Glomerular endothelial cell (primary cell): ENCODE results near the gene ZNF862. TPM values are rescaled to one million over a fixed set of nuclear protein-coding genes. Genes with fewer than 3 reads are reported as not detected.

Experiments used
- DNase-seq: peaks from one replicate; pipeline ENCODE4 v3.0.0-alpha.2; 2011; ENCODE audit warnings: low read depth, low spot score; ENCODE audit errors: extremely low read depth
- total RNA-seq: library from RNA; depleted of rRNA; stranded (reverse); fragments of >200 nt; gene quantifications from 2 replicates; pipeline ENCODE4 v1.2.3, GENCODE V29; 2015

ZNF862 gene
- total RNA-seq, 1 donor from 2014 or later, result 18.1 TPM

DNA sequence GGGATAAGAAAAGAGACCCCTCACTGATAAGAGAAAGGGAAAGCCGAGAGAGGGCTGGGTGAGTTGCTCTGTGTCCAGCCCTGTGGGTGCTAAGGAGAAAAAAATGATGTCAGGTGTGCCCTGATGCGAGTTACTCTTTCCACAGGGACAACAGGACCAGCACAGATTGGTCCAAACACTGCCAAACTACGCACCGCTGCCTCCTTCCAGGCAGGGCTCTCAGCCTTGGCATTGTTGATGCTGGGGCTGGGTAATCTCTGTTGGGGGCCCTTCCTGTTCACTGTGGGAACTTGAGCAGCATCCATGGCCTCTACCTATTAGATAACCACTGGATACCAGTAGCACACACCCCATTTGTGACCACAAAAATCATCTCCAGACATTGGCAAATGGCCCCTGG is 25.3 kb downstream of the ZNF862 start:
- no peak for DNase-seq

DNA sequence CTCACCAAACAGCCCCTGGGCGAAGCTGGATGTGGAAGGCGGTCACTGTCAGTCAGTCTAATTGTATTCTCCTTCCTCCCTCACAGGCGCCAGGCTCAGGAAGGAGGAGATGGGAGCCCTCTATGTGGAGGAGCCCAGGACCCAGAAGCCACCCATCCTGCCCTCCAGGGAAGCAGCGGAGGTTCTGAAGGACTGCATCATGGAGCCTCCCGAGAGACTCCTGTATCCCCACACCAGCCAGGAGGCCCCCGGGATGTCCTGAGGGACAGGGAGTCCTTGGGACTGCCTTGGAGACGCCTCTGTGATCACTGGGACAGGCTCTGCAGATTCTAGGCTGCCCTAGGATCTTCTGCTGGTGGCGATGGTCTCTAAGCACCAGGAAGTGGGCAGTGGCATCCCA is 25.8 kb downstream of the ZNF862 start:
- DNase-seq, result no peak

DNA sequence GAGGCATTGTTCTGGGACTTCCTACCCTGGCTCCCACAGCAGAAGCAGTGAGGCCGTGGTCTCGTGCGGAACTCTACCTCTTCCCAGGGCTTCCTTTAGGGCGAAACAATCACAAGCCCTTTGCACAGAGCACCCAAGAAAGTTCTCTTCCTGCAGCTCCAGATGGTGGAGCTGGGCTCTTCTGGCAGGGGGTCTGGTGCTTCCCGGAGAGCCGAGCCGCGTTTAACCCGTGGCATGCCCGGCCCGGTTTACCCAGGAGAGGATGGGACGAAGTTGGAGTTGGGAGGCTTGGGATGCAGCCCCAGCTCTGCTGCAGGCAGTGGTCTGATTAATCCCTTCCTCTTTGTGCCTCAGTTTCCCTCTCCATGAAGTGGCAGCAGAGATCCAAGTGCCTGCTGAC is 26.6 kb downstream of the ZNF862 start:
- no peak for DNase-seq

DNA sequence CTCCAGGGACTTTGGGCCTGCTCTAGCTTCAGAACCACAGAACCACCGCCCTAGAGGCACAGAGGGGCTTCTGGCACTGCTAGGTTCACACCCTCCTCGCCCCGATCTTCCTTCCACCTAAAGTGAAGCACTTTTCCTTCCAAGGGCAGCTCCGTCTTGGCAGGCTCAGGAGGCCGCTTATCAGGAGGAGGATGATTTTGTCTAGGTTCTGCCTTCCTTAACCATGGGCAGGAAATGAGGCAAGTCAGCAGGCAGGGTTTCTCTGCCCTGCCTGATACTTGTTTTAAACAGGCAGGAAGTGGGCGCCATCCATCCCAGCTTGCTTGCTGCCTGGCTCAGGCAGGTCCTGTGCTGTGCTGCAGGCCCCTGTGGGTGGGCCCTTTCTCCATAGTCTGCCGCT is 27.3 kb downstream of the ZNF862 start:
- DNase-seq, result no peak

DNA sequence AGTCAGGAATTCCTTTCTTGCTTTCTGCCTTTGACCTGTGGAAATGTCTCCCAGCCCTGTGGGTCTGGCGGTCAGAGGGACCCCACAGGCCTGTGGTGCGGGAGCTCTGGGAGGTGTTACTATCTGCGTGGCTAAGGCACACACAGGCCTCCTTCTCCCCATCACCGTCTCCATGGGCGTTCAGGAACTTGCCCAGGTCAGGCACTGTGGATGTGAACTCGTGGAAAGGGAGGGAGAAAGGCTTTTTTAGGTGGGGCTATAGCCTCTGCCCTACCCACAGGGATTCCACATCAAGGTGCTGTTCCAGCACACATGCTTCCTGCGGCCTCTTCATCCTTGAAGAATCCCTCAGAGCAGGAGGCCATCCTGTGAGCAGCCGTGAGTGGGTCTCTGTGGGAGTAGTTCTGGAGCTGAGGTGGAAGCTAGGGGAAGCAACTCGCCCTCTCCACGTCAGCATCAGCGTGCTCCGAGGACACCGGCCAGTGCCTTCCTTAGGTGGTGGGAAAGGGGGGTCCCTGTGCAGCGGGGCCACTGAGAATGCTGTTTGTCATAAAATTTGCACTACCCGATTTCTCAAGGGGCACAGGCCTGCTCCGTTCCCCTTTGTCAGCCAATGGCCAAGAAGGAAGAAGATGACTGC is 28.1 kb downstream of the ZNF862 start:
- DNase-seq, result no peak

DNA sequence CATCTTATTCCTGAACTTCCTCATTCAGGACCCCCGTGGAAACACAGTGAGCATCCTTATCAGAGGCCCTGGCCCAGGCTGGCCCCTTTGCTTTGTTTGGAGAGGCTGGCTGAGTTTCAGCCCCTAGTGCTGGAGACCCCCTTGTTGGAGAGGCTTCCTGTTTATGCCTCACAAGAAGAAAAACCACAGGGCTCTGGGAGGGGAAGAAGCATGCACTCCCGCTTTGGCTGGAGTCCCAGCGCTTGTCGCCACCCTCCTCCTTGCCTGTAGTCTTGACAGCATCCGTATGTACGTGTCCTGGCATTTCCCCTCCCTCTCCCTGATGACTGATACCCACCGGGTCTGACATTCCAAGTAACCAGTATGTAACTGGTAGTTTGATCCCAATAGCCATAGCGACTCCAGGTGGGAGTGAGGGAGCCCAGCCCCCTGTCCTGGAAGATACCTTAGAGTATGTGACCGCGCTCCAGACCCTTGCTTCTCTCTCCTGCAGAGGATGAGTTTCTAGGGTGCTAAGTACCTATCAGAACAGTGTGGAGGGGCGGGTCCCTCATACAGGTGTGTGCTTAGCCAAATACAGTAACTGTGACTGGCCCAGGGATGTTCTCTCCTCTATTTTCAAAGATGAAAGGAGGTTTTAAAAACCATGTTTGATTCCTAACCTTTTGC is 28.7 kb downstream of the ZNF862 start:
- no peak for DNase-seq

DNA sequence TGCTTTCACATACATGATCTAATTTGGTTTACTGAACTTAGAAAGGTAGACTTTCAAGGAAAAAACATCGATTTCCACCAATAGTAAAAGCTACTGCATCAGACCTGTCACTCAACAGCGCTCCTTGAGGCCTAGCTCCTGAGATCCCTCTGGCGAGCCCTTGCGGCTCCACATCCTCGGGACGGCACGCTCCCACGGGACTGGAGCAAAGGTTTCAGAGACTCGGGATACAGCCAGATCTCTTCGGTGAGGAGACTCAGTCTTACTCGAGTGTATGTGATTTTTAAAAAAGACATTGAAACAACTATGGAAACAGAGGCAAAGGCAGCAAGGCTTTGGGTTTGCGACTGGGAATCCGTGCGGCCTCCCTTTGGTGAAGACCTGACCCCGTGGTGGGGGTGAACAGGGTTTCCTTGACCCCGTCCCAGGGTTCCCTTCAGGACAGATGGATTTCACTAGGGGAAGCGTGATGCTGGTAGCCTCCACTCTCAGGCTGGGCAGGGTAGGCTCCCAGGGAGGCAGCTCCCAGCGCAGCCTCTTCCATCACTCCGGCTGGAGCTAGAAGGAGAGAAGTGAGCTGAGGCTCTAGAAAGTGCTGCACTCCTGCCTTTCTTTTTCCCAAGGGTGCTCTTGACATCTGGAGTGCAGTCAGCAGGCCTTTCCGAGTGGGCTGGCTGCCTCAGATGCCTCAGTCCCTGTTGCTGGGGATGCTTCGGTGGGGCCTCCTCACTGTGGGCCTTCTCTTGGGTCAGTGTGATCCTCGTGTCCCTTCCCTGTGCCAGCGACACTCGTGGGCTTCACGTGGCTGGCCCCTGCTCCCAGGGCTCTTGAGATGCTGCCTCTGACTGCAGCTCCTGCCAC is 29.8 kb downstream of the ZNF862 start:
- no peak for DNase-seq

DNA sequence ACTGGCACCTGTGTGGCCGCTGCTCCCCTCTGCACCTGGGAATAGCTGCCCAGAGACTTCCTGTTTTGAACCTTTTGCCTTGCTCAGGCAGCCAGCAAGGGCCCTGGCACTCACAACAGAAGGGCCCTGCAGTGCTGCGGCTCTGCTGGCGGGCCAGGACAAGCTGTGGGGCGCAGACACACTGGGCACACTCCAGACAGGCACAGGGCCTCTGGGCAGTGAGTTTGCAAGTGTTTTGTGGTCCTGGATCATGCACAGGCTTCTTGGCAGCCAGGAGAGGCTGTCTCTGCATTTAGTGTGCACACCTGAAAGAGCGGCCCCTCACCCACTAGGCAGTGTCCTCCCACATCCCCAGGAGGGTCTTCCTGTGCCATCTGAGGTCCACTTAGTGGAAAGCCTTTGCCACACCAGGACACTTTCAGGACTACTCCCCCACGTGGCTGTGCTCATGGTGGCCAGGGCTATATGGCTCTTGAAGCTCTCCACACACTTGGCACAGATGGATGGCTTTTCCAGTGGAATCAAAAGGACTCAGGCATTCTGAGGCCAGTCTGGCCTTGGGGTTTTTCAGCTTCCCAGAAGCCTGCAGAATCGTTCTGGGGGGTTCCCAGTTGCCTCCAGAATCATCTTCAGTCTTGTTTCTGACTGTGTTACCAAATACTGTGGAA is 30.6 kb downstream of the ZNF862 start:
- no peak for DNase-seq

DNA sequence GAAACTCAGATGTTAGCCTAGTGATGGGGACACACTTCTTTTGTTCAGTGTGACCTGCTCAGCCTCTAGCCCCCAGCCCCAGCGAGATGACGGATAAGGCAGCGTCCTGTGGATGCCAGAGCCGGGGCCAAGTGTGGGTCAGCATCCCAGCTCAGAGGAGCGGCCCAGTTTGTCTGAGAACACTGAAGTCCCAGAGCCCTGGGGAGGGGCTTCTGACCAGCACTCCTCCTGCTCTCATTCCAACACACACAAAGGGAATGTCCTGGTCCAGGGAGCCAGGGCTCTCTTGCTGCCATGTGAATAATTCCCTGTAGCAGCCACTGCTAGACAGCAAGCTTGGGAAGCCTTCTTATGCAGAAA is 31.1 kb downstream of the ZNF862 start:
- DNase-seq, result no peak

DNA sequence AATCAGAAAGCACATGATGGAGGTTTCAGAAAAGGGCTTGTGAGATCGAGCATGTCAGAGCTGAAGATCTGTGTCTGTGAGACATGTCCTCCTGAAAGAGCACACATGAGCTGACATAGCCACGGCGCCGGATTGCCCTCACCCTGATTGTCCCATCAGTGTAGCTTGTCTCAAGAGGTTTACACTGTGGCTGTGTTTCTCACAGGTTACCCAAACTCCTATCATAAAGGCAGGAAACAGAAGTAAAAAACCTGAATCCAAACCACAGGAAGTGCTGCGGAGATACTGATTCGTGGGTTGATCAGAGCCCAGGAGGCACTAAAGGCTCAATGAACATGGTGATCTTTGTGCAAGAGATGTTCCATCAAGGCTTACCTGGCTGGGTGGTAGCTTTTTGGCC is 31.7 kb downstream of the ZNF862 start:
- DNase-seq, result no peak

DNA sequence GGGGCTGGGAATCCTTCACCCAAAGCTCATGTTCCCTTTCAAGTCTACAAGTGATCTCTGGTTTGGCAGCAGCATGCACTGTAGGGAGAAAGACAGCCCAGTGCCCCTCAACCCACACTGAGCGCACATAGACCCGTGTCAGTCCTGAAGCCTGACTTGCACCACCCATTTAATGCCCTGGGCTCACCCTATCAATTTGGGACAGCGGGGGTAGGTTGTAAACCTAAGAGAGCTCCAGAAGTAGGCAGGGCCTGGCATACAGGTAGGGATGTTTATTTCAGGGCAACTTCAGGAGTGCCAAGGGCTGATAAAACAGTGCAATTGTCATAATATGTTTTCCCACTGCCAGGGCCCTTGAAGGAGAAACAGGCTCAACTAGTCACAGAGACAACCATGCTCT is 32.1 kb downstream of the ZNF862 start:
- no peak for DNase-seq

DNA sequence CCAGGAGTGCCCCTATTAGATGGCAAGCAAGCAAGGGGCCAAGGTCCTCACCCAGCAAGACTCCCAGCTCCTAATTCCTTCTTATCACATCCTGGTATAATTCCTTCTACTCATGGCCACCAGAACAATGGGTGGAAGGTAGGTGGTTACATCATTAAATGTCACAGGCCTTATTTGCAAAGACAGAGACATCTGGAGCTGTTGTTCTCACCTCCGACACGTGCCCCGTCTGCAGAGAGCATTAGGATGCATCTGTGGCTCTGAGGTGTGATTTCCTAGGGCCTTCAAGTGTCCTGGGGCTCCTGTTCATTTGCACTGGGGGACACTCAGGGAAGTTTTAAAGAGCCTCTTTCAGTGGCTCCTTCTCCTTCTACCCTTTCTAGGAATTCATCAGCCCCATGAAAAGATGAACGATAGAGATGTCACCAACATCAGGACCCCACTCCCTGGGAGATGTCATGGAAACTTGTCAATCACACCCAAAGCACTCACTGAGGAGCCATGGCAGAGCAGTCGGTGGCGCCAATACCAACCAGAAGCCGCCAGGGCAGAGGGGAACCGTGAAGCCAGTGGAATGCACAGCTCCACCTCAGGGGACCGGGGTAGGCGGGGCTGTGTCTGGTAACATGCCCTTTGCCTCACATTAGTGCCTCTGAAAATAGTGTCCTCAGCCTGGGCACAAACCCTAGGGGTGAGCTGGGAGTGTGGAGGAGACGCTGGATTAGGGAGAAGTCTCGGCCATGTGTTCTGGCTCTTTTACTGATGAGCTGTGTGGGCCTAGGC is 32.7 kb downstream of the ZNF862 start:
- DNase-seq, result no peak

DNA sequence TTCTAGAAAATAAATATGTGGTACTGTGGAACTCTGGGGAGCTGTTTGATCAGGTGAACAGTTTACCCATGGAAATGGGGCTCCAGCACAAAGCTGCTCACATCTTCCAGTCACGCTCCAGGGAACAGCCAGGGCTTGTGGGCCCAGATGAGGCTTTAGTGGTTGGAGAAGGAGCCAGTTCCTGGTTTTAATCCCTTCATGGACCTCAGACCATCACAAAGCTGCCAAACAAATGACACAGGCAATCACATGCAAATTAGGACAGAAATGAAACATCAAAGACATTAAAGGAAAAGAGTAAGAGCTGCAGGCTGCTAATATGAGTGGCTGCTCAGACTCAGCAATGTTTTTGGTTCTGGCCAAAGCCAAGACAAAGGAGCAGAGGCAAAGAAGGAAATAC is 33.4 kb downstream of the ZNF862 start:
- no peak for DNase-seq

DNA sequence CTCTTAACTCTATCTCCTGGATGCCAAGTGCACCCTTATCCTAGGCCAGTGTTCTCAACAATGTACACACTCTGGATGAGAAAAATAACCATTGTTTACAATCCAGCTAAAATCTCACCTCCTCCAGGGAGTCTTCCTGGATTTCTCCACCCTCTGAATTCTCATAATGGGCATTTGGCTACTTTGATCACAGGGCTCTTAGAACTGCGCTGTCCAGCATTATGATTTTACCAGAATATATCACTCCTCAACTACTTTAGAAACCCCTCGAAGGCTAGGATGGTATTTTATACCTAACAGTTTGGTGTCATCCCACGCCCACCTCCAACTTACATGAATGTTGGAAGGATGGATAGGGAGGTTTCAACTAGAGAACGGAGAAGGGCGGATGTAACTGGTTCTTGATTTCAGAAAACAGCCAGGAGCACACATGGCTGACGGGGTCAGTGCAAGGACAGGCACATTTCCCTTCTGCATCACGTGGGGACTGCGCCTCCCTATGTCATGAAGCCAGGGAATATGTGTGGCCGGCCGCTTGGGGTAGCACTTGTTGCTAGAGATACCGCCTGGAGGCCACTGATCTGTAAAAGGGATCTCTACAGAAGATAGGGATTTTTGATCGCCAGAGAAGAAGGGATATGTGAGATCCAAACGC is 34.4 kb downstream of the ZNF862 start:
- no peak for DNase-seq

DNA sequence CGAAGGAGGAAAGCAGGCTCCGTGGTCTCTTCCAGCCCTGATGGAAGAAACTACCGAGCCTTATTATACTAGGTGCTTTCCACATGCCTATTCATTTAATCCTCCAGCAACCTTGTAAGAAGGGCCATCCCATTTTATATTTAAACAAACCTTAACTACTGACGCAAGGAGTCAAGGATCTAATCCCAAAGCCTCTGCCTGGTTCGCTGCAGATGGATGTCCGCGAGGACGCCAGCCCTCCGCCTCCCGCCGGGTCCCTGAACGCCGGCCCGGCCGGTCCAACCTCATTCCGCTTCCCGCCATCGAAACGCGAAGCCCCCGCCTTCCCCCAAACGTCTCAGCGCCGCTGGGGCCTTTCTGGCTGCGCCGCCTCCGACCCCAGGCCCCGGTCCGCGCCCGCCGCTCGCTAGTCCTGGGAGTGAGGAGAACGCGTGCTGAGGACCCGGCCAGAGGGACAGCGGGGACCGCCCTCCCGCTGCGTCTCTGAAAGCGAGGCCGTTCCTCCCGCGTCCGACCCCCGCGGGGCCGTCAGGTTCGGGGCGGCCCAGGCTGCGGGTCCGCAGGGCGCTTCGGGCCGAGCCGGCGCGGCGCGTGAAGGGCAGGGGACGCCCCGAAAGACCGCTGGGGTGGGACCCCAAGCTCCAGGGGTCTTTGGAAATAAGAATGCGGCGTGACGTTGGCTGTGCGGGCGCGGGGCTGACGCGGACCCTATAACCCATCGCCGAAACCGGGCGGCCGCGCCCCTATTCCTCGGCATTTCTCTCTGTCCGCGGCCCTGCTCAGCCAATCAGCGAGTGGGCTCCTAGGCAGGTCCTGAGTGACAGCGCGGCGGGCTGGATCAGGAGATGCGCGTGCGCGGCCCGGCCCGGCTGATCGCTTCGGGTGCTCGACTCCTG is 35.1 kb downstream of the ZNF862 start, which contains the start of gene ATP6V0E2:
ATP6V0E2 (plus strand) TSS at position 896 of the 896 bp plus-strand sequence. CDS start 97 bp downstream, outside the sequence.
- DNase-seq, result no peak

DNA sequence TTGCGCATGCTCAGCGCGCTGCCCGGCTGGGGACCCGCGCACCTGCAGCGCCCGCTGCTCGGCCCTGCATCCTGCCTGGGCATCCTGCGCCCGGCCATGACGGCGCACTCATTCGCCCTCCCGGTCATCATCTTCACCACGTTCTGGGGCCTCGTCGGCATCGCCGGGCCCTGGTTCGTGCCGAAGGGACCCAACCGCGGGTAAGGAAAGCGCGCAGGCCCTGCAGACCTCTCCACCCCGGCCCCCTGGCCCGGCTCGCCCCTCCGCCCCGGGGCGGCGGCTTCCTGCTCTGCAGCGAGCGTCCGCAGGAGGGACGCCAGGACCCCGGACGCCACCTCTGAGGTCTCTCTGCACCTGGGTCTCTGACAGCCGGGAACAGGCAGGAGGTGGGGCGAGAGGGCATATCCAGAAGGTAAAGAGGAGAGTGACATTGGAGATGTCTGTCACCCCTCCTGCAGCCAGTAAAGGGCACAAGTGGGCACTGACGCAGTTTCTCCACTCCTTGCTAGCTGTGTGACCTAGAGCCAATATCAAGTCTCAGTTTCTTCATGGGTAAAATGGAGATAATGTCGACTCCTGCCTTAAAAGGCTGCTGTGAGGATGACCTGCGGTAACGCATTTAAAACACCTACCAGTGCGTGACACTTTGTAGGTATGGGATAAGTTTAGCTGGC is 35.9 kb downstream of the ZNF862 start:
- no peak for DNase-seq

DNA sequence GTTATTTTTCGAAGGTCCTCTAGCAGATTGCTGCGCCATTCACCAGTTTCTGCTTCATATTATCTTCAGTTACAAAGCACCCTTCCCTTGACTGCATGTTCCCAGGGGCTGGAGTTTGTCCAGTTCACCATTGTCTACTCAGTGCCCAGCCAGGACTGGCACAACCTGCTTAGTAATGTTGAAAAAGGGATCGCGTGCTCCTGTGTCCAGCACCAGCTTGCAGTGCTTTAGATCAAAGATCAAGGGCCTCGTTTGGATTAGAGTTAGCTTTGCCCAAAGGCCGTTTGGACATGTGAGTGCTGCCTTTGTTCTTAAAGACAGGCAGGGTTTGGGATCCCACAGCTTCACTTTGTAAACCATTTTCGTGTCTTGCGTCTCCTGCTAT is 36.5 kb downstream of the ZNF862 start:
- no peak for DNase-seq

DNA sequence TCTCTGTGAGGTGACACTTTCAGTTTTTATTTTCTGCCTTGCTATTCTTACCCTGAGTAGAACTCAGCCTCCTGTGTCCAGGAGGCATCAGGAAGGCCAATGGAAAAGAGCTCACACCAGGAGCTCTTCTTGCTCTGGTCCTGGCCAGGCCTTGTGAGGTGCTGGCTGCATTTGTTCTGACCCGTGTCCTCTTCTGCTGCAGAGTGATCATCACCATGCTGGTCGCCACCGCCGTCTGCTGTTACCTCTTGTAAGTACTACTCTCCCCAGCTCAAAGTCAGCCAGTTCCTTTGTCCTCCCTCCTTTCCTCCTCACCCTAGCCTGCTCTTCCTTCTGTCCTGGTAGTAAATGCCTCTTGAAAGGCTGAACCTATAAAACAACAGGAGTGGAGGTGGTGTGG is 37.2 kb downstream of the ZNF862 start:
- no peak for DNase-seq
